HEK293 (cell line): ENCODE measurements around the gene SQOR.

Experiments
- CTCF ChIA-PET: fragments of 350-600 bp; formaldehyde crosslinking; extraction: SDS; loops from one replicate; lab custom pipeline; 2021; ENCODE audit warnings: antibody characterized with exemption; lab: Yijun Ruan, JAX
- POLR2A ChIA-PET: fragments of 300-600 bp; formaldehyde crosslinking; extraction: SDS; loops from one replicate; lab custom pipeline; 2020; ENCODE audit warnings: antibody characterized with exemption, inconsistent platforms; lab: Yijun Ruan, JAX
- H3K27ac ChIP-seq: fragments of 200-500 bp; sonication (Bioruptor generic); 2 replicates; pipeline ENCODE4 v1.5.1; 2014; ENCODE audit warnings: low read depth, low read length, control low read depth, inconsistent platforms; ENCODE audit errors: extremely low read depth
- H3K36me3 ChIP-seq, 2 experiments: fragments of 200-500 bp in 1 of 2; sonication (Bioruptor generic) in 1 of 2; 1 replicate in 1 of 2; 2 replicates in 1 of 2; pipeline ENCODE4 v1.5.1; 2014 to 2017; ENCODE audit warnings: inconsistent platforms in 2 of 2, low read length in 2 of 2; ENCODE audit not compliant: control insufficient read depth in 2 of 2, insufficient read depth in 1 of 2
- H3K4me1 ChIP-seq: fragments of 200-500 bp; sonication (Bioruptor generic); 2 replicates; pipeline ENCODE4 v1.5.1; 2014; ENCODE audit warnings: mild to moderate bottlenecking, low read length, inconsistent platforms; ENCODE audit not compliant: control insufficient read depth, insufficient read depth
- H3K4me3 ChIP-seq: 2 replicates; pipeline ENCODE4 v1.5.1; 2011; ENCODE audit warnings: low read depth, mild to moderate bottlenecking, control low read depth, low read length, moderate library complexity
- H3K9me3 ChIP-seq: fragments of 200-500 bp; sonication (Bioruptor generic); 2 replicates; pipeline ENCODE4 v1.5.1; 2014; ENCODE audit warnings: low read depth, low read length, inconsistent platforms; ENCODE audit not compliant: control insufficient read depth, insufficient read depth
- GLI2 ChIP-seq: fragments of 450-650 bp; formaldehyde crosslinking; IDR thresholded peaks from 2 replicates; pipeline ENCODE4; 2017; ENCODE audit warnings: missing biosample characterization, missing genetic modification characterization, low read depth, borderline replicate concordance
- GLIS1 ChIP-seq: fragments of 450-650 bp; formaldehyde crosslinking; IDR thresholded peaks from 2 replicates; pipeline ENCODE4 v1.5.1; 2016; ENCODE audit warnings: missing biosample characterization, missing genetic modification characterization
- KLF7 ChIP-seq: fragments of 450-650 bp; formaldehyde crosslinking; IDR thresholded peaks from 2 replicates; pipeline ENCODE4 v1.5.1; 2016; ENCODE audit warnings: missing biosample characterization, missing genetic modification characterization, borderline replicate concordance
- PBX3 ChIP-seq: sonication (generic); formaldehyde crosslinking; IDR thresholded peaks from 2 replicates; pipeline ENCODE4 v1.8.1; 2022; ENCODE audit warnings: mild to moderate bottlenecking, moderate library complexity, missing genetic modification reagents
- YY1 ChIP-seq: fragments of 450-650 bp; formaldehyde crosslinking; IDR thresholded peaks from 2 replicates; pipeline ENCODE4 v1.5.1; 2018; ENCODE audit warnings: missing biosample characterization, missing genetic modification characterization
- ZFP3 ChIP-seq: fragments of 450-650 bp; formaldehyde crosslinking; IDR thresholded peaks from 2 replicates; pipeline ENCODE4 v1.5.1; 2016; ENCODE audit warnings: low read depth, missing biosample characterization, missing genetic modification characterization
- ZNF175 ChIP-seq: fragments of 450-650 bp; formaldehyde crosslinking; IDR thresholded peaks from 2 replicates; pipeline ENCODE4 v1.5.1; 2016; ENCODE audit warnings: missing biosample characterization, missing genetic modification characterization
- ZNF211 ChIP-seq: fragments of 450-650 bp; formaldehyde crosslinking; IDR thresholded peaks from 2 replicates; pipeline ENCODE4 v1.5.1; 2016; ENCODE audit warnings: low read depth, missing biosample characterization, missing genetic modification characterization
- ZNF248 ChIP-seq: fragments of 450-650 bp; formaldehyde crosslinking; IDR thresholded peaks from 2 replicates; pipeline ENCODE4 v1.5.1; 2017; ENCODE audit warnings: missing biosample characterization, missing genetic modification characterization
- ZNF292 ChIP-seq: fragments of 450-650 bp; formaldehyde crosslinking; IDR thresholded peaks from 2 replicates; pipeline ENCODE4 v1.5.1; 2016; ENCODE audit warnings: low read depth, missing biosample characterization, missing genetic modification characterization, borderline replicate concordance
- ZNF366 ChIP-seq: fragments of 450-650 bp; formaldehyde crosslinking; conservative IDR thresholded peaks from 2 replicates; pipeline ENCODE4 v1.5.1; 2016; ENCODE audit warnings: missing biosample characterization, missing genetic modification characterization
- ZNF404 ChIP-seq: fragments of 450-650 bp; formaldehyde crosslinking; IDR thresholded peaks from 2 replicates; pipeline ENCODE4 v1.5.1; 2017; ENCODE audit warnings: missing biosample characterization, missing genetic modification characterization
- ZNF433 ChIP-seq: fragments of 450-650 bp; formaldehyde crosslinking; IDR thresholded peaks from 2 replicates; pipeline ENCODE4 v1.5.1; 2016; ENCODE audit warnings: missing biosample characterization, missing genetic modification characterization, low read depth
- ZNF449 ChIP-seq: fragments of 450-650 bp; formaldehyde crosslinking; IDR thresholded peaks from 2 replicates; pipeline ENCODE4 v1.5.1; 2017; ENCODE audit warnings: missing biosample characterization, mild to moderate bottlenecking, missing genetic modification characterization, moderate library complexity
- ZNF629 ChIP-seq: fragments of 450-650 bp; formaldehyde crosslinking; IDR thresholded peaks from 2 replicates; pipeline ENCODE4 v1.5.1; 2017; ENCODE audit warnings: missing biosample characterization, missing genetic modification characterization
- ZNF670 ChIP-seq: fragments of 450-650 bp; formaldehyde crosslinking; IDR thresholded peaks from 2 replicates; pipeline ENCODE4 v1.5.1; 2016; ENCODE audit warnings: missing biosample characterization, missing genetic modification characterization, low read depth
- ZNF707 ChIP-seq: fragments of 450-650 bp; formaldehyde crosslinking; IDR thresholded peaks from 2 replicates; pipeline ENCODE4 v1.5.1; 2016; ENCODE audit warnings: missing biosample characterization, missing genetic modification characterization
- ZSCAN30 ChIP-seq: fragments of 450-650 bp; IDR thresholded peaks from 2 replicates; pipeline ENCODE4 v1.5.1; 2018; ENCODE audit warnings: missing biosample characterization, mild to moderate bottlenecking, missing genetic modification characterization, moderate library complexity
- ZSCAN5A ChIP-seq: fragments of 450-650 bp; formaldehyde crosslinking; IDR thresholded peaks from 2 replicates; pipeline ENCODE4 v1.5.1; 2016; ENCODE audit warnings: missing biosample characterization, missing genetic modification characterization

Gene SQOR

GRCh38 chr15:45674677-45675076 is 39.8 kb downstream of the SQOR start (continued):
- TF ChIP-seq ZNF707 (tag by site-specific recombination) (no peak), KLF7 (no peak), ZNF292 (tag by site-specific recombination) (no peak), ZNF670 (tag by site-specific recombination) (no peak), ZNF433 (no peak), PBX3 (CRISPR knock-in tag) (no peak), ZNF211 (no peak), GLIS1 (tag by site-specific recombination) (no peak), ZNF404 (tag by site-specific recombination) (no peak), ZNF366 (tag by site-specific recombination) (no peak), ZNF629 (tag by site-specific recombination) (no peak), ZFP3 (no peak)

- Histone ChIP-seq H3K36me3 (no peaks in the 10 kb centered on the region), H3K9me3 (no peaks in the 10 kb centered on the region), H3K4me1 (no peaks in the 10 kb centered on the region), H3K4me3 (no peak overlapping the region), H3K27ac (no peak overlapping the region)
- ChIA-PET POLR2A (no interaction called here), CTCF (no interaction called here)
- no peak for TF ChIP-seq YY1
- TF ChIP-seq ZNF175 (tag by site-specific recombination), result no peak
- TF ChIP-seq GLI2 (tag by site-specific recombination), result no peak
- TF ChIP-seq ZSCAN30, result no peak
- TF ChIP-seq ZNF248 (tag by site-specific recombination), result no peak
Measured at GRCh38 chr15:45677797-45678196, 43.0 kb downstream of the SQOR start.

GRCh38 chr15:45678459-45679178 is 43.8 kb downstream of the SQOR start:
- CTCF ChIA-PET, result interaction anchor here (0.6 kb wide), 1 partner anchor 24 kb away, joined by 3 read pairs; no protein-coding TSS in a partner anchor
- Histone ChIP-seq H3K36me3 (no peaks in the 10 kb centered on the region), H3K4me3 (no peak overlapping the region), H3K27ac (no peak overlapping the region), H3K9me3 (no peaks in the 10 kb centered on the region), H3K4me1 (no peaks in the 10 kb centered on the region)
- POLR2A ChIA-PET, result interaction anchor here (0.5 kb wide), 1 partner anchor 113 kb away, joined by 3 read pairs; no protein-coding TSS in a partner anchor
- TF ChIP-seq ZSCAN5A (tag by site-specific recombination), result no peak
- TF ChIP-seq ZNF449 (tag by site-specific recombination), result peak; percentile 37; the same call in 1 of the 2 replicates
